SK-N-MC (cell line): Measurements from ENCODE around the gene ST6GALNAC5.

Experiments
- EZH2 ChIP-seq: fragments of 200-600 bp; sonication (generic); IDR thresholded peaks from one replicate; pipeline ENCODE4 v1.6.1; 2017; ENCODE audit warnings: antibody characterized with exemption
- POLR2AphosphoS5 ChIP-seq: IDR thresholded peaks from 2 replicates; pipeline ENCODE4 v1.6.1; 2012; ENCODE audit warnings: mild to moderate bottlenecking, low read depth, low read length, borderline replicate concordance

- no peak for TF ChIP-seq EZH2
- TF ChIP-seq POLR2AphosphoS5, result no peak
These were observed 72.0 kb downstream of the ST6GALNAC5 start for GRCh38 chr1:76939050-76939816.
